Measurements from ENCODE around the gene ARAP1.

Gene ARAP1

GRCh38 chr11:72725724-72726028 lies 26.5 kb downstream of the ARAP1 start:
- no peak for TF ChIP-seq CTCF (IDR thresholded peaks at IDR 0.05; ENCODE audit: insufficient read depth, low read length, missing control alignments)
- no peak overlapping the region for H3K4me3 ChIP-seq (ENCODE audit: low read depth, low read length)
- ChIA-PET CTCF (interaction anchor here (0.6 to 15.0 kb wide), 52 partner anchors 9 to 563 kb away, joined by 3 to 207 read pairs (median 6); partner anchors contain the start of genes ARAP1, ATG16L2 and STARD10), POLR2A (interaction anchor here (0.6 kb wide), 1 partner anchor 107 kb away, joined by 3 read pairs; no protein-coding TSS in a partner anchor)
- no peak for DNase-seq (ENCODE audit: low read depth, low spot score)

DNA sequence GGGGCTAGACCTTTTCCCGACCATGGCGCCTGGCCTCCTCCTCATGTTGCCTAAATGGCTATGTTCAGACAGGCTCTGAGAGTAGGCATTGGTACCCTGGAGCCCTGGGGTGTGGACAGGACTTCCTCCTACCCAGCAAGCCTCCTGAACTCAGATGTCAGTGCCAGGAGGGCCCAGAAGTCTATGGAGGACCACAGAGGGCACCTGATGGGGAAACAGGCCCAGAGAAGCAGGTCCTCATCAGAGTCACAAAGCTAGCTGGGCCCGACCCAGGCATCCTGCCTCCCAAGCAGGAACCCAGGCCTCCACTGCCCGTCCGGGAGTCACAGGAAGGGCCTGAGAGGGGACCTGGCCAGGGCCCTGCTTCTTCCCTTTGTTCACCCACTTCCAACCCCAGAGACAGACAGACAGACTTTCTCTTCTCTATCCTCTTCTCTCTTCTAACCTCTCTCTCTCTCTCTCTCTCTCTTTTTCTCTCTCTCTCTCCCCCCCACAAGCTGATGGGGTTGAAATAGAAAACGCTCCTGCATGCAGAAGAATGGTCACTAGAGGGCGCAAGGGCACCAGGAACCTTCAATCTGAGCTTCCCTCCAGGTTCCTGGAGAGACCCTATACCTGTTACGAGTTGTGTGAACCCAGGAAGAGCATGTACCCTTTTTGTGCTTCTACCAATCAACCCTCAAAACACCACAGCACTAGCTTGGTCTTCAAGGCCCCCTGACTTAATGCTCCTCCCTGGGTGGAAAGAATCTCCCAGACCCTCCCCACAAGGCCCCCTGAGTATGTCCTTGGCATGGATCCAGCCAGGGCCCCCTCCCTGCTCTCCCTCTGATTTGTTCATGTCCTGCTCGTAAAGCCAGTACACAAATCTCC lies 27.1 kb downstream of the ARAP1 start:
- no peak overlapping the region for H3K4me3 ChIP-seq (ENCODE audit: low read depth, low read length)
- ChIA-PET CTCF (interaction anchor here (0.6 to 15.0 kb wide), 60 partner anchors 9 to 564 kb away, joined by 3 to 207 read pairs (median 5); partner anchors contain the start of genes ARAP1, ATG16L2, FCHSD2 and STARD10), POLR2A (interaction anchor here (0.6 to 1.0 kb wide), 2 partner anchors 98 to 107 kb away, joined by 3 read pairs; no protein-coding TSS in a partner anchor)
- TF ChIP-seq CTCF (IDR thresholded peaks at IDR 0.05; ENCODE audit: insufficient read depth, low read length, missing control alignments): peak; percentile 75
- DNase-seq (ENCODE audit: low read depth, low spot score): no peak

DNA sequence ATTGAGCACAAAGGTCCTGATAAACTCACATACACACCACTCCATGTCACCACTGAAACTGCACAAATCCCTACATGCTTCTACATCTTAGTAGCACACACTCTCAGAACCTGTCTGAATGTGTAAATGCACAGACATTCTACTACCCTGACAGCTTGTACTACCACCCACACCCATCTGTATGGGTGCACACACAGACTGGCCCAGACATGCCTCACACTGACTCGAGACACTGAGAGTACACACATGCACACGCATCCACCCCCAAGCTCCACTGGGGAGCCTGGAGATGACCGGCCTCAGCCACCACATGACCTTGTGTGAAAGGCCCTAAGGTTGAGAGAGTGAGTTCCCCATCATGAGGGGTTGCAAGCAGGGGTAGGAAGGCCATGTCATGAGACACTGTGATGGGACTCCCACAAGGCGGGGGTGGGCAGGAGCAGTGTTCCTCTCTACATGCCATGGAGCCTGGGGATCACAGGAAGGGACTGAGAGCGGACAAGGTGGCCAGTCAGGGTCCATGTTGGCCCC lies 28.1 kb downstream of the ARAP1 start:
- no peak for TF ChIP-seq CTCF (IDR thresholded peaks at IDR 0.05; ENCODE audit: insufficient read depth, low read length, missing control alignments)
- ChIA-PET POLR2A (no interaction called here), CTCF (interaction anchor here (0.6 to 15.0 kb wide), 23 partner anchors 9 to 565 kb away, joined by 3 to 207 read pairs (median 7); partner anchors contain the start of genes ATG16L2, FCHSD2 and STARD10)
- no peak overlapping the region for H3K4me3 ChIP-seq (ENCODE audit: low read depth, low read length)
- DNase-seq (ENCODE audit: low read depth, low spot score): no peak

GRCh38 chr11:72723508-72723907 lies 28.7 kb downstream of the ARAP1 start:
- no peak for DNase-seq (ENCODE audit: low read depth, low spot score)
- ChIA-PET POLR2A (no interaction called here), CTCF (interaction anchor here (0.6 to 15.0 kb wide), 19 partner anchors 8 to 566 kb away, joined by 3 to 207 read pairs (median 4); partner anchors contain the start of genes ATG16L2 and STARD10)
- no peak overlapping the region for H3K4me3 ChIP-seq (ENCODE audit: low read depth, low read length)
- TF ChIP-seq CTCF (IDR thresholded peaks at IDR 0.05; ENCODE audit: insufficient read depth, low read length, missing control alignments): no peak

GRCh38 chr11:72722050-72722748 lies 30.0 kb downstream of the ARAP1 start:
- ChIA-PET POLR2A (interaction anchor here (0.7 to 1.5 kb wide), 6 partner anchors 19 to 603 kb away, joined by 3 to 5 read pairs (median 4); no protein-coding TSS in a partner anchor), CTCF (interaction anchor here (1.4 to 15.0 kb wide), 8 partner anchors 13 to 536 kb away, joined by 3 to 207 read pairs (median 74); partner anchors contain the start of genes ATG16L2 and STARD10)
- TF ChIP-seq CTCF (IDR thresholded peaks at IDR 0.05; ENCODE audit: insufficient read depth, low read length, missing control alignments): no peak
- peak overlapping the region; percentile 77 for H3K4me3 ChIP-seq (ENCODE audit: low read depth, low read length)
- peak; percentile 84 for DNase-seq (ENCODE audit: low read depth, low spot score)

Data from AG04449 (cell line).